GM21381 (cell line): Measurements from ENCODE around the gene GLI1.
"Not testable (repeated sequence)": the region's sequence is repeated elsewhere in the genome, so short reads cannot be mapped to it uniquely, and the experiment has no call there.

Source experiments
- ATAC-seq: cut with Tn5 transposase; IDR thresholded peaks from one replicate; pipeline ENCODE4 v1.9.1; 2021; ENCODE audit warnings: mild to moderate bottlenecking, moderate library complexity; ENCODE audit not compliant: unreplicated experiment

GLI1 gene

DNA sequence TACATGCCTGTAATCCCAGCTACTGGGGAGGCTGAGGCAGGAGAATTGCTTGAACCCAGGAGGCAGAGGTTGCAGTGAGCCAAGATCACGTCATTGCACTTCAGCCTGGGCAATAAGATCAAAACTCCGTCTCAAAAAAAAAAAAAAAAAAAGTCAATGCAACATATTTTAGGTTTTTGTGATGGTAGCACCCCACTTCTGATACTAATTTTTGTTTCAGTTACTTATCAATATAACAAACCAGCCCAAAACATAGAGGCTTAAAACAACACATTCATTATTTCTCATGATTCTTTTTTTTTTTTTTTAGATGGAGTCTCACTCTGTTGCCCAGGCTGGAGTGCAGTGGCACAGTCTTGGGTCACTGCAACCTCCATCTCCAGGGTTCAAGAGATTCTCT, 18.2 kb upstream of the GLI1 start:
- not testable (repeated sequence) for ATAC-seq

DNA sequence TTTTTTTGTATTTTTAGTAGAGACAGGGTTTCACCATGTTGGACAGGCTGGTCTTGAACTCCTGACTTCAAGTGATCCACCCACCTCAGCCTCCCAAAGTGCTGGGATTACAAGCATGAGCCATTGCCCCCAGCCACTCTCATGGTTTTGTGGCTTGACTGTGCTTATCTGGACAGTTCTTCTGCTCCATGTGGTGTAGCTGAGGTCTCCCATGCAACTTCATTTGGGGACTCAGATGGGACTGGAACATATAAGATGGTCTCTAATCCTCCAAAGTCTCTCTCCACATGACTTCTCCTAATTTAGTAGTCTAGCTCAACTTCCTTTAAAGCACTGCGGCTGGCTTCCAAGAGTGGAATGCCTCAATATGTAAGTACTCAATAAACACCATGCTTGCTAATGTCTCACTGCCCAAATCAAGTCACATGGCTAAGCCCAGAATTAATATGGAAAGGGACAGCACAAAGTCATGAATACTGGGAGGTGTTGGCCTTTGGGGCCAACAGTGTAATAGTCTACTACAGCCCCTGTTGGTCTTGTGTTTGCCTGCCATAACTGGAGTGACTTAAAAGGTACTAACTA, 17.6 kb upstream of the GLI1 start:
- no peak for ATAC-seq

DNA sequence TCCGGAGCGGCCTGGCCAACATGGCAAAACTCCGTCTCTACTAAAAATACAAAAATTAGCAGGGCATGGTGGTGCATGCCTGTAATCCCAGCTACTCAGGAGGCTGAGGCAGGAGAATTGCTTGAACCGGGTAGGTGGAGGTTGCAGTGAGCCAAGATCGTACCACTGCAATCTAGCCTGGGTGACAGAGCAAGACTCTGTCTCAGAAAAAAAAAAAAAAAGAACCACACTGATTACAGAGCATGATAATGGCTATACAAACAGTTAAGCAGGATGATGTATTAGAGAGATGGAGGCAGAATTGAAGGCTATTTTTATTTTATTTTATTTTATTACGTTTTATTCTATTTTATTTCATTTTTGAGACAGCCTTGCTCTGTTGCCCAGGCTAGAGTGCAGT, 15.2 kb upstream of the GLI1 start:
- not testable (repeated sequence) for ATAC-seq

DNA sequence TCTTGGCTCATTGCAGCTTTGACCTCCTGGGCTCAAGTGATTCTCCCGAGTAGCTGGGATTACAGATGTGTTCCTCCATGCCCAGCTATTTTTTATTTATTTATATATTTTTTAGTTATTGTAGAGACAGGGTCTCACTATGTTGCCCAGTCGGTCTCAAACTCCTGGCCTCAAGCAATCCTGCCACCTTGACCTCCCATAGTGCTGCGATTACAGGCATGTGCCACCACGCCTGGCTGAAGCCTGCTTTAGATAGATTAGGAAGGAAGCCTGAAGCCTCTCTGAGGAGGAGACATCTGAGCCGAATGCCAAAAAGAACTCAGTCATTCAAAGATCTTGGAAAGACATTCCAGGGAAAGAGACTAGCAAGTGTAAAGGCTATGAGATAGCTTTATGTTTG, 14.8 kb upstream of the GLI1 start:
- ATAC-seq = no peak

DNA sequence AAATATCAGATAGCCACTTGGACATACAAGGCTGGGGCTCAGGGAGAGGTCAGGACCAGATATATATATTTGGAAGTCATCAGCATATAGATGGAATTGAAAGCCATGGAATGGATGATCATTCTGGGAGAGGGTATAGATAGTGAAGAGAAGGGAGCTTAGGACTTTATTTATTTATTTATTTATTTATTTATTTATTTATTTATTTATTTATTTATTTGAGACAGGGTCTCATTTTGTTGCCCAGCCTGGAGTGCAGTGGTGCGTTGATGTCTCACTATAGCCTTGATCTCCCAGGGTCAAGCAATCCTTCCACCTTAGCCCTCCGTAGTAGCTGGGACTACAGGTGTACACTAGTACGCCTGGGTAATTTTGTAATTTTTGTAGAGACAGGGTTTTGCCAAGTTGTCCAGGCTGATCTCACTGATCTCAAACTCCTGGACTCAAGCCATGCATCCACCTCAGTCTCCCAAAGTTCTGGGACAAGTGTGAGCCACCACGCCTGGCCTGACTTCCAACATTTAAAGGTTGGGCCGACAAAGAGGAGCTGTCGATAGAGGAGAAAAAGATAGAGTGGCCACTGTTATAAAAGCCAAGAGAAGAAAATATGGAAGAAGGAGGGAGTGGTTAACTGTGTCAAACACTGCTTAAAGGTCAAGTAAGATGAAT, 13.2 kb upstream of the GLI1 start:
- ATAC-seq = no peak

DNA sequence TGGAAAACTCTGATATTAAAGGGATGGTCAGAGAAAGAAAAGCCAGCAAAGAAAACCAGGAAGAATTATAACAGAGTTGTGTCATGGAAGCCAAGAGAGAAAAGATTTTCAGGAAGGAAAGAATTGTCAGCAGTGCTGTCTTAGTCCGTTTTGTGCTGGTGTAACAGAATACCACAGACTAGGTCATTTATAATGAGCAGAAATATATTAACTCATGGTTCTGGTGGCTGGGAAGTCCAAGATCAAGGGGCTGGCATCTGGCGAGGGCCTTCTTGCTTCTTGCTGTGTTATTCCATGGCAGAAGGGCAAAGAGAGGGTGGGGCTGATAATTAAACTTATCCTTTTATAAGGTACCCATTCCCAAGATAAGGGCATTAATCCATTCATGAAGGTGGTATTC, 10.9 kb upstream of the GLI1 start:
- ATAC-seq = no peak

DNA sequence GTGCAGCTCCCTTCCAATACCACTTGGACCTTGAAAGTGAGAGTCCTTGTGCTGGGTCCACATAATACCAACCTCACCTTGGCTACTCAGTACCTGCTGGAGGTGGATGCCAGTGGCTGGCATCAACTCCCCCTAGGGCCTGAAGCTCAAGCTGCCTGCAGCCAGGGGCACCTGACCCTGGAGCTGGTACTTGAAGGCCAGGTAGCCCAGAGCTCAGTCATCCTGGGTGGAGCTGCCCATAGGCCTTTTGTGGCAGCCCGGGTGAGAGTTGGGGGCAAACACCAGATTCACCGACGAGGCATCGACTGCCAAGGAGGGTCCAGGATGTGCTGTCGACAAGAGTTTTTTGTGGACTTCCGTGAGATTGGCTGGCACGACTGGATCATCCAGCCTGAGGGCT, 10.2 kb upstream of the GLI1 start:
- no peak for ATAC-seq

DNA sequence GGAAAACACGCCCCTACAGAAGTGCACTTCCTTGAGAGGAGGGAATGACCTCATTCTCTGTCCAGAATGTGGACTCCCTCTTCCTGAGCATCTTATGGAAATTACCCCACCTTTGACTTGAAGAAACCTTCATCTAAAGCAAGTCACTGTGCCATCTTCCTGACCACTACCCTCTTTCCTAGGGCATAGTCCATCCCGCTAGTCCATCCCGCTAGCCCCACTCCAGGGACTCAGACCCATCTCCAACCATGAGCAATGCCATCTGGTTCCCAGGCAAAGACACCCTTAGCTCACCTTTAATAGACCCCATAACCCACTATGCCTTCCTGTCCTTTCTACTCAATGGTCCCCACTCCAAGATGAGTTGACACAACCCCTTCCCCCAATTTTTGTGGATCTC, 9.5 kb upstream of the GLI1 start:
- ATAC-seq = no peak

DNA sequence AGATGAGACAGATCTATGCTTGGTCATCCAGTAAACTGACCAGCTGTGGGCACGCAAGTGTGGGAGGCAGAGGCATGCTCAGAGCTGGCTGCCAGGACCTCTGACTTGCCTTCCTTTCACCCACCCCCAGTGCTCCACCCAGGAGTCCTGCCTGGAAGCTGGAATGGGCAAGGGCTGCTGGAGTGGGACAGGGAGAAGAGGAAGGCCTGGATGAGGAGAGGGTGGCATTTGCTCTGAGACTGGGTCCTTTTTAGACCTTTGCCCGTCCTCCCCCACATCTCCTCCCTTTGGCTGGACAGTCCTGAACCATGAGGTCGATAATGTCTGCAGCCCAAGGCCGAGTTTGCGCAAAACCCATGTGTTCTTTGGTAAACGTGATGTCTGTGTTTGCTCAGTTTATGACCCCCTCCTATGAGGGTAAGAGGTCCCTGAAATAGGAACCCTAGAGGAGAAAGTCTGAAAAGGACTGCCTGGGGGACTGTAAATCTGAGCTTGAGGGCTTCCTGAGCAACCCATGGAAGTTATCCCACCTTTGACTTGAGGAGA, 8.3 kb upstream of the GLI1 start:
- no peak for ATAC-seq

DNA sequence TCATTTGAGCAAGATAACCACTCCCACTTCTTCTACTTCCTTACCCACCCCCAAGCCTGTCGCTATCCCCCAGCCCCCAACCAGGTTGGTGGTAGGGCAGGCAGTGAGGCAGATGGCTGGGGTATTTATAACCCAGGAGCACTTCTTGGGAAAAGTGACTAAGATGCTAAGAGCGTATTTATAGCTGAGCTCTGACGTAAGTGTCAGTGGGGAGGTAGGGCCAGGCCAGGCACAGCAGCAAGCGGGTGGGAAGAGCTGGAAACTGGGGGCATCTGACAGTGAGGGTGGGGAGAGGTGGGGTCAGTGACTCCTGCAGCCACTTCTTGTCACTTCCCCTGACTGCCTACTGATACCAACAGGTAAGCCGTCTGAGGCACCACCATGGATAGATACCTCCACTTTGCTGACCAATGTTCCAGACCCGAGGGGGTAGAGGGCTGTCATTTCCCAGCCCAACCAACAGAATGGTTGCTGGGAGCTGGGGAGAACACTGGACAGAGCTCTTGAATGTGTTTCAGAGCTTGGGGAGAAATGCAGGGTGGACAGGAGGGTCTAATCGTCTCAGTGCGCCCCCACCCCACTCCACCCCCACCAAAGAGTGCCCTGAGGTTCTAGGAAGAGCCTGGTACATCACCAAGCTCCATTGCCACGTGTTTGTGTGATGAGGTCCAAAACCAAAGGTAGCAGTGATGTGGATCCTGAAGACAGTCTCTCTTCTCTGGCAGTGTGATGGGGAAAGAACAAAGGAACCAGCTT, 7.2 kb upstream of the GLI1 start:
- ATAC-seq = no peak

DNA sequence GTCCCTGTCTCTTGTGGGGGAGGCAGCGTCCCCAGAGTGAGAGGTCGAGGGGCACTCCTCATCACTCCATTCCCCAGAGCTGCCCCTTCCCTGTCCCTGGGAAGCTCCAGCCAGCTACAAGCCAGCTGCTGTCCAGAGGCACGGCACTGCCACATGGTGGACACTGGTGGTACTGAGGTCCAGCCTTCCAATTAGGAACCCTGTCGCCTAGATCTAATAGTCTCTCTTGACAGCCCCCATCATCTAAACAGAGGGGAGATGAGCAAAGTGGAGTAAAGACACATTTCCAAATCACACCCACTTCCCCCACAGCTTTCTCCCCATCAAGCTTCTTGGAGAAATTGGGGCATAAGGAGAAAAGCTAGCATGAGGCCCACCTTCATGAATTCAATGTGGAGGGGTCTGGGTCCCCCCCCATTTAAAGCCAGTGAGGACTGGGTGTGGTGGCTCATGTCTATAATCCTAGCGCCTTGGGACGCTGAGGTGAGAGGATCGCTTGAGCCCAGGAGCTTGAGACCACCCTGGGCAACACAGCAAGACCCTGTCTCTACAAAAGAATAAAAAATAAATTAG, 6.6 kb upstream of the GLI1 start:
- ATAC-seq = no peak

DNA sequence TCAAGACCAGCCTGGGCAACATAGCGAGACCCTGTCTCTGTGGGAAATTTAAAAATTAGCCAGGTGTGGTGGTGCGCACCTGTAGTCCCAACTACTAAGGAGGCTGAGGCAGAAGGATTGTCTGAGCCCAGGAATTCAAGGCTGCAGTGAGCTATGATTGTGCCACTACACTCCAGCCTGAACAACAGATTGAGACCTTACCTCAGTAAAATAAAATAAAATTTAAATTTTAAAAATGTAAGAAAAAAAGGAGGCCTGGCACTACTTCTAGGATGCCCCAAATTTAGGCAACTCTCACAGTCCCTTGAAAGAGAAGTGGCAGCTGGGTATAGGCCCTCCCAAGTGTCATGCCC, 5.4 kb upstream of the GLI1 start:
- ATAC-seq = no peak

DNA sequence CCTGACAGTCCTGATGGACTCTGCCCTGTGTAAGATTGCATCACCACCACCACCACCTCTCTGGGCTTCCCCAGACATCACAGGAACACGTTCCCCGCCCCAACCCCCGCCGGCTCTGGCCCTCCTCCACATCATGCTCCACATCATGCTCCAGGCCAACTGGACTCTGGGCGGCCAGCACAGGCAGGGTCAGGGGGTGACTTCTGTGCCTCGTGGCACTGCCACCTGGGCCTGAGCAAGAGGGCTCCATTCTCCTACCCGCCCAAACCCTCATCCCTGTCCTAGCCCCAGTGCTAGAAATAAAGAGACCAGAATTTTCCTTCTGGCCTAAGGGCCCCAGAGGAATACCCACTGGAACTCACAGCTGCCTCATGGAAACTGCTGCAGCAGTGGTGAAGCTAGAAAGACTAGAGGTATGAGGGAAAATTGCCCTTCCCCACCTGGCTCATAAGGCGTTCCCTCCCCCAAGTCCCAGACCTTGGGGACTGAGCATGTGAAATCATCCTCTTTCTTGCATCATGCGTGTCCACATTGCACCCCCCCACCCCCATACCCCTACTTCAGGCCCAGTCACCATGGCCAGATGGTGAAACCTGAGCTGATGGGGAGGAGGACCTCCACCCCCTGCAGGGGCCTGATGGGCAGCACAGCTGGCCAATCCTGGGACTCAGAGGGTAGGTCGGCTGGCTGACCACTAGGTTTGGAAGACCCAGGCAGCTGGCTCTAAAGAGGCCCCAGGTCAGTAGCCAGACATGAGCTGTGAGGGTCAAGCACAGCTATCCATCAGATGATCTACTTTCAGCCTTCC, 4.8 kb upstream of the GLI1 start, which contains the start of gene INHBE:
Gene INHBE, plus strand, starts transcription at position 742 of the 808 bp plus-strand sequence. CDS start 230 bp downstream, outside the sequence.
- ATAC-seq = no peak

DNA sequence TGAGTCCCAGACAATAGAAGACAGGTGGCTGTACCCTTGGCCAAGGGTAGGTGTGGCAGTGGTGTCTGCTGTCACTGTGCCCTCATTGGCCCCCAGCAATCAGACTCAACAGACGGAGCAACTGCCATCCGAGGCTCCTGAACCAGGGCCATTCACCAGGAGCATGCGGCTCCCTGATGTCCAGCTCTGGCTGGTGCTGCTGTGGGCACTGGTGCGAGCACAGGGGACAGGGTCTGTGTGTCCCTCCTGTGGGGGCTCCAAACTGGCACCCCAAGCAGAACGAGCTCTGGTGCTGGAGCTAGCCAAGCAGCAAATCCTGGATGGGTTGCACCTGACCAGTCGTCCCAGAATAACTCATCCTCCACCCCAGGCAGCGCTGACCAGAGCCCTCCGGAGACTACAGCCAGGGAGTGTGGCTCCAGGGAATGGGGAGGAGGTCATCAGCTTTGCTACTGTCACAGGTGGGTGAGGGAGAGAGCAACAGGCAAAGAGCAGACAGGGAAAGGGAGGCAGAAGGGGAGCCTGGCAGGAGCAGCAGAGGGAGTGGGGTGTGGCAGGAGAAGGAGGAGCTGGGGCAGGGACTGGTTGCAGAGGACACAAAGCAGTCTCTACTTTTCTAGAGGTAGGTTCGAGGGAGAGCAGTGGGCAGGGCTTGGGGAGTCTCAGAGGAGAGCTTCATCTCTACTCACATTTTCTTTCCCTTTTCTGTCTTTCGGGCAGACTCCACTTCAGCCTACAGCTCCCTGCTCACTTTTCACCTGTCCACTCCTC, 4.0 kb upstream of the GLI1 start:
- no peak for ATAC-seq

DNA sequence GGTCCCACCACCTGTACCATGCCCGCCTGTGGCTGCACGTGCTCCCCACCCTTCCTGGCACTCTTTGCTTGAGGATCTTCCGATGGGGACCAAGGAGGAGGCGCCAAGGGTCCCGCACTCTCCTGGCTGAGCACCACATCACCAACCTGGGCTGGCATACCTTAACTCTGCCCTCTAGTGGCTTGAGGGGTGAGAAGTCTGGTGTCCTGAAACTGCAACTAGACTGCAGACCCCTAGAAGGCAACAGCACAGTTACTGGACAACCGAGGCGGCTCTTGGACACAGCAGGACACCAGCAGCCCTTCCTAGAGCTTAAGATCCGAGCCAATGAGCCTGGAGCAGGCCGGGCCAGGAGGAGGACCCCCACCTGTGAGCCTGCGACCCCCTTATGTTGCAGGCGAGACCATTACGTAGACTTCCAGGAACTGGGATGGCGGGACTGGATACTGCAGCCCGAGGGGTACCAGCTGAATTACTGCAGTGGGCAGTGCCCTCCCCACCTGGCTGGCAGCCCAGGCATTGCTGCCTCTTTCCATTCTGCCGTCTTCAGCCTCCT, 3.4 kb upstream of the GLI1 start:
- no peak for ATAC-seq

DNA sequence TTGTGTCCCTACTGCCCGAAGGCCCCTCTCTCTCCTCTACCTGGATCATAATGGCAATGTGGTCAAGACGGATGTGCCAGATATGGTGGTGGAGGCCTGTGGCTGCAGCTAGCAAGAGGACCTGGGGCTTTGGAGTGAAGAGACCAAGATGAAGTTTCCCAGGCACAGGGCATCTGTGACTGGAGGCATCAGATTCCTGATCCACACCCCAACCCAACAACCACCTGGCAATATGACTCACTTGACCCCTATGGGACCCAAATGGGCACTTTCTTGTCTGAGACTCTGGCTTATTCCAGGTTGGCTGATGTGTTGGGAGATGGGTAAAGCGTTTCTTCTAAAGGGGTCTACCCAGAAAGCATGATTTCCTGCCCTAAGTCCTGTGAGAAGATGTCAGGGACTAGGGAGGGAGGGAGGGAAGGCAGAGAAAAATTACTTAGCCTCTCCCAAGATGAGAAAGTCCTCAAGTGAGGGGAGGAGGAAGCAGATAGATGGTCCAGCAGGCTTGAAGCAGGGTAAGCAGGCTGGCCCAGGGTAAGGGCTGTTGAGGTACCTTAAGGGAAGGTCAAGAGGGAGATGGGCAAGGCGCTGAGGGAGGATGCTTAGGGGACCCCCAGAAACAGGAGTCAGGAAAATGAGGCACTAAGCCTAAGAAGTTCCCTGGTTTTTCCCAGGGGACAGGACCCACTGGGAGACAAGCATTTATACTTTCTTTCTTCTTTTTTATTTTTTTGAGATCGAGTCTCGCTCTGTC, 2.7 kb upstream of the GLI1 start:
- ATAC-seq = no peak

DNA sequence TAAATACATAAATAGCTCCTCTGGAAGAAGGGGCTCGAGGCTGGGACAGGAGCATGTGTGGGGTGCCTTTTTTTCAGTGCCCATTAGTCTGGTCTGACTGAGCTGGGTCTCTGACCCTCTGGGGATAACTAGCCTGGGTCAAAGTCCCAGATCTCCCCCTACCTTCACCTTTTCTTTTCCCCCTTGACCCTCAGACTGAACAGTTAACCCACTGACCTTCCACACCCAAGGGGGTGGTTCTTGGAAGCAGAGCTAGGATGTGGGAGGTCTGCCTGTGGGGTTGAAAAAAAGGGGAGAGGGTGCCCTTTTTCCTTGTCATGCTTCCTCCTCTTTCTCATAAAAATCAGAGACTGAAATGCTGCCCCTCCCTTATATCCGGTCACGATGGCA, 925 bp upstream of the GLI1 start:
- no peak for ATAC-seq

DNA sequence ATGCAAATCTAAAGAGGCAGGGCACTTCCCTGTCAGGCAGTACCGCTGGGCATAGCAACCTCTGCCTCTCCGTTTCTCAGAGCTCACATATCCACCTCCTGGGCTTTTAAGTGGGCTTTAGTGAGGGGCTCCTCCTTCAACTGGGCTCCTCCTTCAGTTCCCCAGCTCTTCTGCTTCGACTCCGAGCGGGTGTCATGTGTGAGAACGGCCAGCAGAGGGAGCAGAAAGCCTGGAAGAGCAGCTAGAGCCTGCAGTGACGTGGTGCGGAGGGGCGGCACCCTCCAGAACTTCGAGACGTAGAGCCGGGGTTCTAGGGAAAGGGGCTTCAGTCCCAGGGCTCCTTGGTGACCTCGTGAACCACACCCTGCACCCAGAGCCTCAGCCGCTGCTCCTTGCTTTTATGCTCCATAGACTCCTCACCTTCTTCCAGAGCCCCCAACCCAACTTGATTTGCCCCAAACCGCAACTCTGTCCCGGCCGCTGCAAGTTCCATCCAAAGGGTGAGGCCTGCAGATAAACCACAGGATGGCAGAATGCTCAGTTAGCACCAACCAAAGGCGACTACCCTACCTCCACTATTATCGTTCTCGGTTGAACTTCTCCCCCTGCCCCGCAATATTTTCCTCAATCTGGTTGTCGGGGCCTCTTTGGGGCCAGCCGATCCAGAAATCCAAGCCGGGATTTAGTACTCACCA, 383 bp upstream of the GLI1 start:
- peak; percentile 51 for ATAC-seq

DNA sequence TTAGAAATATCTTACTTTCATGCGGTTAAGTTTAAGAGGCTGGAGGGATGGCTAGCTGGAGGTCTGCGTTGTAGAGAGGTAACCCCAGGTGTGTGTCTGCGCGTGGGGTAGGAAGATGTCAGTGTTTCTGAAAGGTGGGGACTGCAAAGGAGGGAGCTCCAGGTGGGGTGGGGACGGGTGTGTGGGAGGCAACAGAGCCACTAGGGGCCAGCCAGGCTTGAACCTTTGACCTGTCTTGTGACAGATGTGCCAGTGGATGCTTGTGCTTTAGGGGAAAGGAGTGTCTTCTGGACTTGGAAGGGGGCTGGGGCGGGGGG, 841 bp downstream of the GLI1 start:
- ATAC-seq = no peak
